Measurements from ENCODE around the gene SNX15.

DNA sequence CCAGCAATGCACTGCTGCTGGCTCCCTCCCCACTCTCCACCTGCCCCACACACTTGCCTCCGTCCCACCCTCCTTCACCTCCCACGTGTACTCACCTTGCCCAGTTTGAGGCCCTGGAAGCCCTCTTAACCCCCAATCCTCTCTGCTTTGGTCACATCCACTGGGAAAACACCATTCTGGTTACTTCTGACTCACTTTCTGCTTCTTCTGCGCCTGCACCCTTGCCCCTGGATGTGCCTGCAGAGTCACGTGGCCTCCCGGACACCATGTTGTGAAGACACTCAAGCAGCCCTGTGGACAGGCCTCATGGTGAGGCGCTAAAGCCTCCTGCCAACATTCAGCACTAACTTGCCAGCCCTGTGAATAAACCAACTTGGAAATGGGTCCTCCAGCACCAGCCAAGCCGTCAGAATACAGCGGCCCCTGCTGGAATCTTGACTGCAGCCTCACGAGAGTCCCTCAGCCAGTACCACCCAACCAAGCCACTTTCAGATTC, 33.7 kb downstream of the SNX15 start:
- TF ChIP-seq, protein P1, sequence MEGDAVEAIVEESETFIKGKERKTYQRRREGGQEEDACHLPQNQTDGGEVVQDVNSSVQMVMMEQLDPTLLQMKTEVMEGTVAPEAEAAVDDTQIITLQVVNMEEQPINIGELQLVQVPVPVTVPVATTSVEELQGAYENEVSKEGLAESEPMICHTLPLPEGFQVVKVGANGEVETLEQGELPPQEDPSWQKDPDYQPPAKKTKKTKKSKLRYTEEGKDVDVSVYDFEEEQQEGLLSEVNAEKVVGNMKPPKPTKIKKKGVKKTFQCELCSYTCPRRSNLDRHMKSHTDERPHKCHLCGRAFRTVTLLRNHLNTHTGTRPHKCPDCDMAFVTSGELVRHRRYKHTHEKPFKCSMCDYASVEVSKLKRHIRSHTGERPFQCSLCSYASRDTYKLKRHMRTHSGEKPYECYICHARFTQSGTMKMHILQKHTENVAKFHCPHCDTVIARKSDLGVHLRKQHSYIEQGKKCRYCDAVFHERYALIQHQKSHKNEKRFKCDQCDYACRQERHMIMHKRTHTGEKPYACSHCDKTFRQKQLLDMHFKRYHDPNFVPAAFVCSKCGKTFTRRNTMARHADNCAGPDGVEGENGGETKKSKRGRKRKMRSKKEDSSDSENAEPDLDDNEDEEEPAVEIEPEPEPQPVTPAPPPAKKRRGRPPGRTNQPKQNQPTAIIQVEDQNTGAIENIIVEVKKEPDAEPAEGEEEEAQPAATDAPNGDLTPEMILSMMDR (IDR thresholded peaks at IDR 0.05): no peak
- no peak for TF ChIP-seq POLR2A (IDR thresholded peaks at IDR 0.05)

Data from body of pancreas (tissue), 4 donors.